ENCODE data around the gene PLA1A.

The PLA1A gene

DNA sequence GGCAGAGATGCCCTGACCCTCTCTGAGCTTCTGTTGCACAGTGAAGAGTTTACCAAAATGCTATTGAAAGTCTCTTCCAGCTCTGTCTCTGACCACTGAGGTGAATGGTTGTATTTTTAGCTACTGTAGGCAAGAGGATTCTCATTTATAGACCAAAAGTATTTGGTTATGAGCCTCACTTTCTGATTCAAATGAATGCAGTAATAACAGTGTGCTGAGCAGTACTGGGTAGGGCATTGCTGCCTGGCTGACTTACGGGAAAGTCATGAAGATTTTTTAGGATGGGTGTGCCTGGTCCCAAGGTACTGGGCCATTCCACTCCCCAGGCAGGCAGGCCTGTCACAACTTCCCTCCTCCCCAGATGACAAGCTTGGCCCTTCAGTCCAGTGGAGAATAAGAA is 15.5 kb downstream of the PLA1A start:
- DNase-seq, result no peak

DNA sequence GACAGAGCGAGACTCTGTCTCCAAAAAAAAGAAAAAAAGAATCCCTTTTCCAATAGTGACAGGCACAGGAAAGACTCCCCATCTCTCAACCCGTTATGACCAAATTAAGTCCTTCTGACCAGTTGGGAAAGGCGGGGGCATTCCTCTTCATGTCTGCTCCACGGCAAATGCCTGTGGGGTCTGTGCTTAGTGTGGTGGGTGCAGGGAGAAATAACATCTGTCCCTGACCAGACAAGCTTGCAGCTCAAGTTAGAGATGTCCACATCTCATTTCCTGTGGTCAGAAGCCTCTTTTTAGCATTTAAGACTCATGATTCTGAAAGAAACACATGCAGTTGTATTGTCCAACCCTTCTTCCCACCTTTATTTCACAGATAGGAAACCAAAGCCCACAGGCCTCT is 16.2 kb downstream of the PLA1A start:
- DNase-seq, result no peak

DNA sequence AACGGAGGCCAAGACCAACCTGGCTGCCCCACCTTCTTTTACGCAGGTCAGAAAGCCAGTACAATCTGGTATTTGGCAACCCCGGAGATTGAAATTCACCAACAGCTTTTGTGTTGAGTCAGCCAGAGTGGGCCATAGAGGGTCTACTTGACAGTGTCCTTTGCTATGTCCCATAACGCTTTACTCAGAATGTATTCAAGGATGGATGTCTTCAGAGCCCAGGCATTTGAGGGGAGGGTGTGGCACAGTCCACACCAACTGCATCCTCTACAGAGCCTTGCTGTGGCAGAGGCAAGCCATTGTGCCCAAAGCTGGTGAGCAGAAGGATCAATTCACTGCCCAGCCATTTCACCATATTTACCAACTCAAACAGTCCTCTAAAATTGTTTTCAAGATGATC is 18.4 kb downstream of the PLA1A start:
- no peak for DNase-seq

DNA sequence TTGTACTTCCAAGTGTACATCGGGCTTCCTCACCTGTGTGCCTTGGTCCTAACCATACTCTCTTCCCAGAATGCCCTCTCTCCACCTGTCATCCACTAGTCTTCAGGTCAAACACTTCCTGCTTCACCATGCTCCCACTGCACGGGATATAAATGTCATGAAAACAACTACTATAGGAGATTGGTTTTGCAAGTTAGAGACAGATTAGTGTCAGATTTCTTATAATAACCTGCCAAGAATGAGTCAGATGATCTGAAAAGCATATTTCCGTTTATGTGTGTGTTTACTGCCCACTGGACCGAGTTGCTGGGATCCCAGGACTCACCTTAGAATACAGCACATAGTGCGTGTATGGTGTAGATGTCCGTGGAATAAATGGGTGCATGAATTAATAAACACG is 21.4 kb downstream of the PLA1A start:
- DNase-seq, result no peak

DNA sequence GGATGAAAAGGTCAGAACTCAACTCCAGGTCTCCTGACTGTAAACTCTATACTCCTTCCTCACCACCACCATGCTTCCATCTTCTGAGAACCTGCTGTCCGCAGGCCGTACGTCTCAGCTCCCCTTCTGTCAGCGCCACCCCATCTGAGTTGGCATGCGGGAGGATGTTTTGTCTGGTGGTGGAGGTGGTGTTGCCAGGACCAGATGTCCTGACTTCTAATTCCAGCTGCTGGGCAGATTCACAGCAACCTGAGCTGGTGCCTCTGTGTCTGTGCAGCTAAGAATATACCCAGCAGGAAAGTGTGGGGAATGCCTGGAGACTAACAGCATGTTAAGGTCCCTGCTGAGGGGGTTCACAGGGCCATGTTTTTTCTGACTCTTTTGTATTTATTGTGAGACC is 23.2 kb downstream of the PLA1A start:
- no peak for DNase-seq

DNA sequence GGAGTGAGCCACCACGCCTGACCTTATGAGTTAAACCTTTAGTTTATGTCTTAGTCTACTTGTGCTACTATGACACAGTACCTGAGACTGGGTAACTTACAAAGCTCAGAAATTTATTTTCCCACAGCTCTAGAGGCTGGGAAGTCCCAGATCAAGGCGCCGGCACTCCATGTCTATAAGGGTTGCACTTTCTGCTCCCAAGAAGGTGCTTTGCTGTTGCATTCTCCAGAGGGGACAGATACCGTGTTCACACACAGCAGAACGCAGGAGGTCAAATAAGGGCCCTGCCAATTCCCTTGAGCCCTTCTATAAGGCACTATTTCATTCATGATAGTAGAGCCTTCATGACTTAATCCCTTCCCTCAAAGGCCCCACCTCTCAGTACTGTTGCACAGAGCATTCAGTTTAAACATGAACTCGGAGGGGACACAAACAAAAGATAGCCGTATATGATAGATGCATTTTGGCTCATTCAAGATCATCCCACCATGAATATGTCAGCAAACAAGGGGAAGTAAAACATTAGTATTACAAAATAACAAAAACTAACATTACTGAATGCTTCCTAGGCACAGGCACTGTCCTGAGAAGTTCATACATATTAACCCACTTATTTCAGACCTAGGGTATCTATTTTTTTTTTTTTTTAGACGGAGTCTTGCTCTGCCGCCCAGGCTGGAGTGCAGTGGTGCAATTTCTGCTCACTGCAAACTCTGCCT is 26.5 kb downstream of the PLA1A start:
- no peak for DNase-seq

DNA sequence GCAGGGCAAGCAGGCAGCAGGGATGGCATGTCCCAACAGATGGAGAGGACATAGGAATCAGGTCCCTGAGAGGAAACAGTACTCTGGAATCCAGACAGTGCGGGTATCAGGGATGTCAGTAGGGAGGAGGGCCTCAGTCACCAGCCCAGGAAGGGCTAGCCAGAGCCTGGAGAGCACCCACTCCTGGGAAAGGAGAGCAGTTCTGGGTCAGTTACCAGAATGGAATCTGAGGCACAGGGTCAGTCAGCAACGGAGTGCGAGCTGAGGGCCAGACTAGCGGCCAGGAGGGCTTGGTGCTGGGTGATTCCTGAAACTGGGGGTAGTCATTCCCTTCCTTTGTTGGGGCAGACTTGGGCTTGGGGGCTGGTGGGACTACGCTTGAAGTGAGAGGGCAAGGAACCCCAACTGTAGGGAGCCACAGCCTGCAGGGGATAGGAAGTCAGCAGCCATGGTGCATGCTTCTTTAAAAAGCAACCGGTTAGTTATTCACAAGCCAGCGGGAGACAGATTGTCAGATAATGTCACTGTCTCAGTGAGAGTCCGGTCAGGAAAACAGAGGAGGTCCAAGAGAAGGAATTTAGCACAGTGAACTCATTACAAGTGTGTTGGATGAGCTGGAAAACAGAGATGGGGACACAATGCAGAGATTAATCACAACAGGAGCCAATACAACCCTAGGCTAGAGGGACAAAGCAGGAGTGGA is 27.9 kb downstream of the PLA1A start:
- DNase-seq, result no peak

DNA sequence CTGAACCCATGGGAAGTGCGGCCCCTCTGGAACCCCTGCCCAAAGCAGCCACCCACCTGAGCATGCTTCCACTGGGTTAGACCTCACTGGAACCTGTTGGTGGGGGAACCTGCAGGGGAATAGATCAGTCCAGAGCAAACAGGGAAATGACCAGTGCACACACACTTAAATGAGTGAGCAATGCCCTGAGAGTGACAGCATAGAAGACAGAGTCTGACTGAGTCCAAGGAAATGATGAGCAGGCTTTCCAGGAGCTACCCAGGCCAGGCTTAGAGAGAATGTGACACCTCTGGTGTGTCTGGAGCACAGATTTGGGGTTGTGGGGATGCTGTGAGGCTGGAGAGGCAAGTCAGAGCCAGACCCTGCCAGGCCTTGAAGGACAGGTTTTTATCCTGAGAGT is 28.5 kb downstream of the PLA1A start:
- DNase-seq, result no peak

DNA sequence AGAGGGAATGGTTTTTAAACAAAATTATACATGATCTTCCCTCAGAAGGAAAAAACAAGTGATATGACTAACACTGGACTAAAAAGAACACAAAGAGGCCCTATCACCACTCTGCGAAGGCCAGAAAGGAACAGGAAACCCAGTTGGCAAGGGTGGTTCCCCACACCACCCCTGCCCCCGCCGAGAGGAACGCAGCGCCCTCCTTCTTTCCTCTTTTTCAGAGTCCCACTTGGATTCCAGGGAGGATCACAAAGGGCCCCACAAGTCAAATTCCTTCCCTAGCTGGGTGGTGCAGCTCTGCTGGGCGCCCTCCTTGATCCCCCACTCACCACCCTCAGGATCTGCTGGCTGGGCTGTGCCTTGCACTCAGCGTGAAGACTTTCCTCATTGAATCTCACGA is 29.8 kb downstream of the PLA1A start:
- peak; percentile 60 for DNase-seq

DNA sequence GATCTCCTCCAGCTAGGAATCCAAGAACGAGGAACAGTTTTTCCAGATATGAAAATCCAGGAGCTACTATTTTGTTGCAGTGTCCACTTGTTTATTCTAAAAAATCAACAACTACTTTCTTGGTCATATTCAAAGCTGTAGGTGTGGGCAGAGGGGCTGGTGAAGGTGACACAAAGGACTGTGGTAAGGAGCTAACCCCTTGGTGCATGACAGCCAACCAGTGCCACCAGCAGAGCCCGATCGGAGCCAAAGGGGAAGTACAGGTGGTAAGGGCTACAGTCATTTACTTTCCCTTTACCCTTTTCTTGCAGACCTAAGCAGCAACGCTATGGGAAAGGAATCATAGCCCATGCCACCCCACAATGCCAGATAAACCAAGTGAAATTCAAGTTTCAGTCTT is 30.7 kb downstream of the PLA1A start:
- DNase-seq, result no peak

DNA sequence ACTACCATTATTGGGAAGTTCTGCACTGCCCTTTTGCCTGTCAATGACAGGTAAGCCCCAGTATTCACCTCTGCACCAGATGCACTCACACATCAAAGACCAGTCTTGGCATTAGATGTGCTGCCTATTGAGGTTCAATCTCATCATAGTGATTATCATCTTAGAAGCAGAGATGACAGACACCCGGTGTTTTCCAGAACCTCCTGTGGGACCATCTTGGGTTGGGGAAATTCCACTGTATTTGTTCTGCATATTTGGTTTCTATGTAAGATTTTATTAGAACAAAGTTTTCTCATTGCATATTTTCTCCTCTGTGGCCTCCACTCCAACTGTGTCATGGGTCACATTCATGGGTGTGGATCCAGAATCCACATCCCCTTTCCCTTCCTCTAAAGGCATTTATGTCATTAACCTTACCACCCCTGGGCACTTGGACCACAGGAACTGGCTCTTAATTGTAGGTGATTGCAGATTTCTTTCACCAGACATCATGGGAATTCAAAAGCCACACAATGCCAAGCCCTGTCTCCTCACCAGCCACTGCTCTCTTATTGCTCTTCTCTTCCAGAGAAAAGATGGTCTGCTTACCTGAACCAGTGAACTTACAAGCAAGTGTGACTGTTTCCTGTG is 31.2 kb downstream of the PLA1A start:
- DNase-seq, result no peak

DNA sequence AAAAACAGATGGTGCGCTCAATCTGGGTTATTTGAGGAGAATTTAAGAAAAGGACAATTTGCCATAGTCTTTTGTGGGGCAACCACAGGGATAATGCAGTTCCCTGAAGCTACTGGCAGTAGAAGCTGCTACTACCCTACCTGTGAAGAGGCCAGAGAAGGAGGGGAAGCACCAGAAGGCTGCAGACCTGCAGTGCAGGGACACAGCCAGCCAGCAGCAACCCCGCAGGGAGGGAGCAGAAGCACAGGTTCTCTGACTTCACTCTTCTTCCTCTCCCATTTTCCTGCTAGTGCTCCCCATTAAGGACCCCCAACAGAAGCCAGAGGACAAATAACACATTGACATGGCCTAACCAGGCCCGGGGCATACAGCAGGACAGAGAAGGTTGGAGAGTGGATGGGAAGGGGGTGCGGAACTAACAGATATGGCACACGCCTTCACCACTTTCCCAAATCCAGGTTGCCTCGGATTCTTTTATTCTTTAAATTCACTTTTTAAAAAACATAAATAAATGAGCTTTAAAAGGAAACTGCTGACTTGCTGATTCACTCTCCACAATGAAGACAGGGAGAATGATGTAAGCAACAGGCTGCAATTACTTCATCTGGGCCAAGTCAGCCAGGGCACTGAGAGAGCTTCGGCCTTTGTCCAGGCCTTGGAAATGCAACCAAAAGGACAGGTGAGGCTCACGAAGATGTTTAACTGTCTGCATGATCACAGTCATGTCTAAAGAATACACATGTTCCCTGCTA is 32.6 kb downstream of the PLA1A start:
- no peak for DNase-seq

DNA sequence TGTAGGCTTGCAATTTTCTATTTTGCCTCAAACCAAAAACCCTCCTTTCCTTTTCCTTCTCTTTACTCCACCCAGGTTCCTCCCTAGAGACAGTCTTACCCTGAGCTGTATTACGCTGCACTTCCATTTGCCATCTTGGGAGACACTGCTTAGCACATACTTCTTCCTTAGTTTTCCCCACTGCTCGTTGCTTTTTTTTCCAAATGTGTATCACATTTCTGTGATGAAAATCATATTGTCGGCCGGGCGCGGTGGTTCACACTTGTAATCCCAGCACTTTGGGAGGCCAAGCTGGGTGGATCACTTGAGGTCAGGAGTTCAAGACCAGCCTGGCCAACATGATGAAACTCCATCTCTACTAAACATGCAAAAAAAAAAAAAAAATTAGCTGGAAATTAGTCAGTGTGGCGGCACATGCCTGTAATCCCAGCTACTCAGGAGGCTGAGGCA is 33.2 kb downstream of the PLA1A start:
- no peak for DNase-seq

DNA sequence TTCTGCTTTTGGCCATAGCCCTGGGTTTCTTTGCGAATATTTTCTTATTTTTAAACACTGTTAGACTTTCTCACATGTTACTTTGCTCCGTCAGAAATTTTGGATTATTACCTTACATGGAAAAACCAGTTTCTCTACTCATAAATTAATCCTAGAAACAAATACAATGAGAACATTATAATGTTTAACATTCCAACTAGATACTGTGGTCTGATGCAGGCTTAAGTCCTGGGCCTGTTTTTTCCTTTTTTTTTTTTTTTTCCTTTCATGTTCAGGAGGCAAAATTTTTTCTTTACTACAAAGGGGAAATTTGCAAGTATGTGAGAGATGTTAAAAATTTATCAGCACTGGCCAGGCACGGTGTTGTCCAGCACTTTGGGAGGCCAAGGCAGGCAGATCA is 33.8 kb downstream of the PLA1A start:
- DNase-seq, result no peak

DNA sequence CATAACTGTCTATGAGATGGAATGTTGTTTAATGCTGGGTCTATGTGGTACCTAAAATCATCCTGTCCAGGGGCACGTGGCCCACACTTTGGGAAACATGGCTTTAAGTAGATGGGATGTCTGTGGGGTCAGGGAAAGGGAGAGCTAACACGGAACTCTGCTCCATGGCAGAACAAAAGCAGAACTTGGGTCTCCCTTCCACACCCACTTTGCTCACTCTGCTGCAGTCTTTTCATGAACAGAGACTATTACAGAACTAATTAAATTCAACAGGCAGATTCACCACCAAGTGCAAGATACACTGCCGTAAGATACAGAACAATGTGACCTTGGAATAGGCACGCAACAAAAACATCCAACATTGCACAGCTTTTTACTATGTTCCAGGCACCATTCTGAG is 34.5 kb downstream of the PLA1A start:
- DNase-seq, result no peak

DNA sequence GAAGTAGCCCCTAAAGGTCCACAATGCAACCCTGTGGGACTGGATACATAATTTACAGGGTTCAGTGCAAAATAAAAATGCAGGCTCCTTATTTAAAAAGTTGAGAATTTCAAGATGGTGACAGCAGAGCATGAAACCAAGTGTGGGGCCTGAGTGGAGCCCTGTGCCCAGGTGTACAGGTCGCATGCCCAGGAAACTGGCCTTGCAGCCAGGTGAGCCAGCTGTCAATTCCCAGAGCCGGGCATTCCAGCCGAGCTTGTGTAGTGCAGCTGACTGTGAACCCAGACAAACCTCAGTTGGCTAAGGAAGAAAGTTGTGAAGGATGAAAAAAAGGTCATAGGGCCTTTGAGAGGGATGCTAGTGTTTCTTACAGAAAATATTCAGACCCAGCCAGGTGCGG is 35.1 kb downstream of the PLA1A start:
- no peak for DNase-seq

DNA sequence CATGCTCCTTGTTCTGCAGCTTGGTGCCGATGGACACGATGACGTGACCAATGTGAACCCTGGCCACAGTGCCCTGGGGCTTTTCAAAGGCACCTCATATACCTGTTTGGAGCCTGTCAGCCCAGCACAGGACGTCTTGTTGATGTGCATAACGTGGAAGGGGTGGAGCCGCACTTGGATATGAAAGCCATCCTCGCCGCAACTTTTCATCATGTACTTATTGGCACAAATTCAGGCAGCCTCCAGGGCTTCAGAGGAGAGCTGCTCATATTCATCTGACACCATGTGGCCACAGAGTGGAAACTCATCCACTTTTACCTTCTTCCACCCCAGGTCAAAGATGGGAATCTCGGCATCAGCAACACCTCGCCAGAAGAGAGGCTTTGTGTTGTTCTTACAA is 38.0 kb downstream of the PLA1A start:
- no peak for DNase-seq

DNA sequence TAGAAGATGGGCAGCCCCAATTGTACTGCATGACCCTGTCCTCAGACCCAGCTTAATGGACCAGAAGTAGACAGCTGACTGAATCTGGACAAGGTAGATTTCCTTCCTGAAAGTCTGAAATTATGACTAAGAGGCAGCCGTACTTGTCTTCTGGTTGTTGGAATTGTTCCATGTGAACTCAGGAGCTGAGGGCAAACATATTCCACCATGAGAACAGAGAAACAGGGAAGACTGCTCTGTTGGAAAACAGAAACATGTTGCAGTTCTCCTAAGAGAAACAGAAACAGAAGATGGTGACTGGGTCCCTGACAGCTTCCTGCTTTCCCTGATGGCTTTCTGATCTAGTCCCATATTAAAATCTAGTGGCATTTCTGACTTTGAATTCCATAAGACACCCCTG is 38.6 kb downstream of the PLA1A start:
- no peak for DNase-seq

DNA sequence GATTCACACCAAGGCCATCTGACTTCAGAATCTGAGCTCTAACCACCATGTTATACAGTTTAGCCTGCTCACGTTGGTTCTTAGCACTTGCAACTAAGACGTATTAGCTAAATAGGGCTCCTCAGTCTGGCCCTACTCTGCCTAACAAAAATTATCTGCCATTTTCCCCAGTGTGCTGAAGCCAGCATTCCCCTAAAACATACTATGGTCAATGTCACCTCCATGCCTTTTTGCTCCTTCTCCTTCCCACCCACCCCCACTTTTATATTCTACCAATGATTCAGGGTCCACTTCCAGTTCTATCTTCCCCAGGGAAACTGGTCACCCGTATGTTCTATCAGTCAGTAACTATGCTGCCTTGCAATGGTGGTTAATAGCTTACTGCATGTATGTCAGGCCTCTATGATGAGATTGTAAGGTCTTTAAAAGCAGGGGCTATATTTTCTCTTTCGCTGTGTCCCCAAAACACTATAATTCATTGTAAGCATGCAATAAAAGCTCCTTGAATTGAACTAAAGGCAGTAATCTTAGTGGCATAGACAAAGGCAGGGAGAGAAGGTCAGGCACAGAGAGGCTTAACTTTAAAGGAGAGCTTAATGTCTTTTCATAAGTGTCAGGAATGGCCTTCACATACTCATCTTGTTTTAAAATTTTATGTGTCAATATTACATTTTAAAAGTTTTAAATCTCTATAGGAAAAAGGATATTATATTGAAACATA is 39.4 kb downstream of the PLA1A start:
- DNase-seq, result no peak

DNA sequence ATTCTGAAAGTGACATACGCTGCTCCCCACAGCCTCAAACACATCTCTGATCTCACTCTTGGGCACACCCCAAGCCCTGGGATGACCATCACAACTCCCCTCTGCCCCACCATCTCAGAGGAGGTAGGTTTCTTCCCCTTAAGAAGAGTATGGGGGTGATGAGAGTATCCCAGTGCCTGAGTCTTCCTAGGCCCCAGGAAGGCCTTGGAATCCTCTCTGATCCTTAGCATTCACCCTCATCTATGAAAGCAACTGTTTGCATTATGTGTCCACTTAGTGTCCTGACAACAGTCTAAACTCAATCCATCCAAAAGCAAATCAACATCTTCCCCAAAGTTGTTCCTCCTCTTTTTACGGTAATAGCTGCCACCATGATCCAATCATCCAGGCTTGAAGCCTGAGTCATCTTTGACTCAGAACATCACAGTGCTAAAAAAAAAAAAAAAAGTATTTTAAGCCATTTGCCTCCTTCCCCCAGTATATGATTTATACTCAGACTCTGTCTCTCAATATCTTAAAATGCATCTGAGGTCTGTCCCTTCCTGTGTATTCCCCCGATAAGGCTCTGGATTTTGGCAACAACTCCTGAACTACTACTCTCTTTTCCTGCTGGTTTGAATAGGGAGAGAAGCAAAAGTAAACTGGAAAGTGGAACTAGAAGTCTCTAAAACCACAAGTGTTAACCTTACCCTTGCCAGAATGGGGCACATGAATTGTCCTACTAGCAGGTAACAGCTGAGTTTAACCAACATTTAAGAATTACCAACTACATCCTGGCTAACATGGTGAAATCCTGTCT is 40.2 kb downstream of the PLA1A start:
- peak; percentile 66 for DNase-seq

DNA sequence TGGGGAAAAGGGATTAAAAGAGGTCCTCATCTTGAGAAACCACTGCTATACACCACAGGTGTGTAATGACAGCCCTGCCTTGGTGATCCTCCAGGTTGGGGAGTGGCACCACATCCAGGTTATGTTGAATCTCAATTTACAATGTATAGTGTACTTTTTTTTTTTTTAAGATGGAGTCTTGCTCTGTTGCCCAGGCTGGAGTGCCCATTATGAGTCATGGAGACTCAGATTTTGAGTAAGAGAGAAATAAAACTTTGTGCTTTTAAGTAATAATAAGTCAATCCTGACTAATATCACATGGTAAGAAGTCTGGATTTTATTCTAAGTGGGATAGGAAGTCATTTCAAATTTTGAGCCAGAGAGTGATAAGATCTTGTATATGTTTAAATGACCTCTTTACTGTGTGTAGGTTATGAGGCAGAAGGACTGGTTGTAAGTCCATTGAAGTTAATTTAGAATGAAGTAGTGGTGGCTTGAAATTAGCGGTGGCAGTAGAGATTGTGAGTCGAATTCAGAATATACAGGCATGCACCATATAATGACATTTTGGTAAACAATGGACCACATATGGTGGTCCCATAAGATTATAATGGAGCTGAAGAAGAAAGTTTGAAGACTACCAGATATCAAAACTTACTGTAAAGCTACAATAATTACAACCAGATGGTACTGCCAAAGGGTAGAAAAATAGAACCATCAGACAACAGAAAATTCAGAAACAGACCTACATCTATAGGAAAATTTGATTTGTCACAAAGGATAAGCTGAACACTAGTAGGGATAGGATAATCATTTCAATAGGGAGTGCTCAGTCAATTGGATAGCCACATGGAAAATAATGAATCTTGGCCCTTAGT is 42.0 kb downstream of the PLA1A start:
- no peak for DNase-seq
